Naive thymus-derived CD4-positive, alpha-beta T cell (primary cell): ENCODE measurements around the gene IGLL5. TPM values are rescaled to one million over a fixed set of nuclear protein-coding genes. Genes with fewer than 3 reads are reported as not detected.

ENCODE experiments used
- ATAC-seq: fragments of 150-1000 bp; cut with Tn5 transposase; 2 replicates; pipeline ENCODE4 v1.10.0; 2021; ENCODE audit warnings: mild to moderate bottlenecking, moderate library complexity
- CTCF ChIA-PET: fragments of 350-600 bp; sonication (Branson Sonifier 250); formaldehyde crosslinking; loops from one replicate; lab custom pipeline; 2021; ENCODE audit warnings: antibody characterized with exemption; lab: Charles Lee
- POLR2A ChIA-PET: fragments of 350-600 bp; sonication (Branson Sonifier 250); formaldehyde crosslinking; loops from one replicate; lab custom pipeline; 2021; ENCODE audit warnings: antibody characterized with exemption, inconsistent platforms; lab: Charles Lee
- DNase-seq, 9 donors: peaks; one replicate each; pipeline versions ENCODE4 v3.0.0 to v3.0.0-alpha.2; 2020 to 2022; ENCODE audit warnings: mixed read lengths in 1 of 9
- H3K27ac ChIP-seq: one replicate; pipeline ENCODE4 v1.7.0; 2013; ENCODE audit warnings: mild to moderate bottlenecking, low read depth, low read length, moderate library complexity
- H3K27me3 ChIP-seq, 2 donors: one replicate each; pipeline ENCODE4 v1.7.0; 2013; ENCODE audit warnings: low read length in 2 of 2, mild to moderate bottlenecking in 2 of 2, moderate library complexity in 2 of 2; ENCODE audit not compliant: control insufficient read depth in 2 of 2, insufficient read depth in 2 of 2
- H3K36me3 ChIP-seq, 3 experiments: 1 replicate in 2 of 3; 2 replicates in 1 of 3; pipeline ENCODE4 v1.7.0; 2013; ENCODE audit warnings: low read length in 3 of 3, mild to moderate bottlenecking in 3 of 3, moderate library complexity in 1 of 3; ENCODE audit not compliant: insufficient read depth in 3 of 3, control insufficient read depth in 2 of 3
- H3K4me1 ChIP-seq, 2 donors: one replicate each; pipeline ENCODE4 v1.7.0; 2013; ENCODE audit warnings: low read length in 2 of 2, mild to moderate bottlenecking in 2 of 2, moderate library complexity in 1 of 2; ENCODE audit not compliant: control insufficient read depth in 2 of 2, insufficient read depth in 2 of 2
- H3K4me3 ChIP-seq: 2 replicates; pipeline ENCODE4 v1.7.0; 2013; ENCODE audit warnings: mild to moderate bottlenecking, low read length
- H3K9me3 ChIP-seq, 3 experiments: 1 replicate in 2 of 3; 2 replicates in 1 of 3; pipeline ENCODE4 v1.7.0; 2013; ENCODE audit warnings: low read length in 3 of 3; ENCODE audit not compliant: control insufficient read depth in 2 of 3
- H3K27ac Mint-ChIP-seq, 9 donors: one replicate each; pipeline ENCODE4 v1.8.0; 2020 to 2022; ENCODE audit warnings: mixed read lengths in 9 of 9, mild to moderate bottlenecking in 8 of 9, moderate library complexity in 5 of 9, inconsistent platforms in 2 of 9
- H3K27me3 Mint-ChIP-seq, 5 donors: one replicate each; pipeline ENCODE4 v1.8.0; 2021 to 2022; ENCODE audit warnings: mixed read lengths in 5 of 5, mild to moderate bottlenecking in 1 of 5
- H3K36me3 Mint-ChIP-seq, 5 donors: one replicate each; pipeline ENCODE4 v1.8.0; 2020 to 2022; ENCODE audit warnings: mixed read lengths in 5 of 5, mild to moderate bottlenecking in 3 of 5, inconsistent platforms in 1 of 5
- H3K4me1 Mint-ChIP-seq, 7 donors: one replicate each; pipeline ENCODE4 v1.8.0; 2020 to 2022; ENCODE audit warnings: mixed read lengths in 7 of 7, mild to moderate bottlenecking in 3 of 7, inconsistent platforms in 1 of 7
- H3K4me3 Mint-ChIP-seq, 10 donors: one replicate each; pipeline ENCODE4 v1.8.0; 2020 to 2022; ENCODE audit warnings: mild to moderate bottlenecking in 10 of 10, mixed read lengths in 10 of 10, moderate library complexity in 6 of 10, inconsistent platforms in 2 of 10
- H3K9me3 Mint-ChIP-seq, 11 donors: one replicate each; pipeline ENCODE4 v1.8.0; 2020 to 2022; ENCODE audit warnings: mixed read lengths in 11 of 11, mild to moderate bottlenecking in 4 of 11, inconsistent platforms in 1 of 11, moderate library complexity in 1 of 11
- intact Hi-C, 2 donors: fragments of 100-400 bp; cut with micrococcal nuclease; formaldehyde crosslinking; loops; one replicate each; pipeline ENCODE4 v1.15.1; 2023
- polyA plus RNA-seq, 2 donors: library from polyadenylated mRNA; unstranded; fragments of 300-500 nt; fragmentation: Illumina TruSeq; gene quantifications; one replicate each; pipeline ENCODE4 v1.2.3, GENCODE V29; 2021
- total RNA-seq, 6 experiments: library from RNA in 5 of 6; stranded (reverse) in 5 of 6; gene quantifications; 1 replicate in 5 of 6; 2 replicates in 1 of 6; pipeline ENCODE4 v1.2.3 and lab custom pipeline; 2021 to 2026

IGLL5 gene
- total and polyA plus RNA-seq, 7 experiments from 2014 or later, result 0.53 to 16.0 (median 12.3) TPM; not detected in 4

GRCh38 chr22:22878211-22878570 is 9.4 kb upstream of the IGLL5 start:
- ATAC-seq (no peak), DNase-seq (no peak)
- no peaks in the 10 kb centered on the region for H3K4me1 ChIP-seq
- ChIA-PET POLR2A (interaction anchor here (2.4 kb wide), 1 partner anchor 68 kb away, joined by 17 read pairs; no protein-coding TSS in a partner anchor), CTCF (interaction anchor here (1.0 to 9.4 kb wide), 9 partner anchors 9 to 133 kb away, joined by 3 to 322 read pairs (median 11); no protein-coding TSS in a partner anchor)
- H3K9me3 Mint-ChIP-seq, result peaks cover 0 to 20% (median 8%) of the 10 kb centered on the region in 11 donors
- peaks cover 0 to 48% (median 0%) of the 10 kb centered on the region in 5 donors for H3K27me3 Mint-ChIP-seq
- H3K36me3 ChIP-seq, result no peaks in the 10 kb centered on the region
- peaks cover 0 to 9% (median 0%) of the 10 kb centered on the region in 3 experiments for H3K9me3 ChIP-seq
- intact Hi-C loops, result loop anchor here (5.0 kb wide), 1 partner anchor 79 kb away; no protein-coding TSS in a partner anchor
- peaks cover 0 to 8% (median 0%) of the 10 kb centered on the region in 5 donors for H3K36me3 Mint-ChIP-seq
- H3K27me3 ChIP-seq, result no peaks in the 10 kb centered on the region
- no peak overlapping the region for H3K4me3 ChIP-seq
- no peak overlapping the region for H3K4me3 Mint-ChIP-seq
- no peak overlapping the region for H3K27ac ChIP-seq
- peaks cover 0 to 4% (median 3%) of the 10 kb centered on the region in 7 donors for H3K4me1 Mint-ChIP-seq
- H3K27ac Mint-ChIP-seq, result peak overlapping the region in 1 of 9 donors; percentile 30

- no peaks in the 10 kb centered on the region for H3K36me3 ChIP-seq
- H3K27ac Mint-ChIP-seq, result peak overlapping the region in 1 of 9 donors; percentile 16
- H3K27me3 ChIP-seq, result no peaks in the 10 kb centered on the region
- H3K4me1 Mint-ChIP-seq, result peaks cover 0 to 7% (median 3%) of the 10 kb centered on the region in 7 donors
- H3K9me3 ChIP-seq, result peaks cover 0 to 7% (median 0%) of the 10 kb centered on the region in 3 experiments
- peaks cover 0 to 45% (median 0%) of the 10 kb centered on the region in 5 donors for H3K27me3 Mint-ChIP-seq
- ChIA-PET POLR2A (interaction anchor here (2.4 kb wide), 1 partner anchor 69 kb away, joined by 17 read pairs; no protein-coding TSS in a partner anchor), CTCF (interaction anchor here (0.9 to 9.4 kb wide), 9 partner anchors 10 to 126 kb away, joined by 3 to 322 read pairs (median 8); no protein-coding TSS in a partner anchor)
- ATAC-seq, result no peak
- peaks cover 0 to 12% (median 5%) of the 10 kb centered on the region in 11 donors for H3K9me3 Mint-ChIP-seq
- intact Hi-C loops, result loop anchor here (5.0 kb wide), 1 partner anchor 78 kb away; no protein-coding TSS in a partner anchor
- no peaks in the 10 kb centered on the region for H3K4me1 ChIP-seq
- DNase-seq, result no peak
- no peak overlapping the region for H3K4me3 Mint-ChIP-seq
- peaks cover 0 to 4% (median 0%) of the 10 kb centered on the region in 5 donors for H3K36me3 Mint-ChIP-seq
- H3K27ac ChIP-seq, result no peak overlapping the region
- H3K4me3 ChIP-seq, result no peak overlapping the region
Observed at GRCh38 chr22:22878801-22879674, 8.6 kb upstream of the IGLL5 start.

- intact Hi-C loops, result loop anchor here (5.0 kb wide), 3 partner anchors 78 to 292 kb away; no protein-coding TSS in a partner anchor
- peaks cover 0 to 13% (median 4%) of the 10 kb centered on the region in 7 donors for H3K4me1 Mint-ChIP-seq
- peaks cover 0 to under 1% (median 0%) of the 10 kb centered on the region in 3 experiments for H3K9me3 ChIP-seq
- no peaks in the 10 kb centered on the region for H3K4me1 ChIP-seq
- ATAC-seq (no peak), DNase-seq (no peak)
- no peaks in the 10 kb centered on the region for H3K27me3 ChIP-seq
- no peak overlapping the region for H3K4me3 ChIP-seq
- peaks cover 0 to 45% (median 0%) of the 10 kb centered on the region in 5 donors for H3K27me3 Mint-ChIP-seq
- ChIA-PET POLR2A (interaction anchor here (0.6 to 1.0 kb wide), 2 partner anchors 29 to 126 kb away, joined by 3 read pairs; no protein-coding TSS in a partner anchor), CTCF (interaction anchor here (0.6 to 9.4 kb wide), 8 partner anchors 14 to 196 kb away, joined by 3 to 322 read pairs (median 51); no protein-coding TSS in a partner anchor)
- no peak overlapping the region for H3K4me3 Mint-ChIP-seq
- H3K36me3 Mint-ChIP-seq, result peaks cover 0 to under 1% (median 0%) of the 10 kb centered on the region in 5 donors
- H3K9me3 Mint-ChIP-seq, result peaks cover 0 to 6% (median under 1%) of the 10 kb centered on the region in 11 donors
- H3K36me3 ChIP-seq, result no peaks in the 10 kb centered on the region
- H3K27ac Mint-ChIP-seq, result peak overlapping the region in 2 of 9 donors; percentile 16 to 80
- no peak overlapping the region for H3K27ac ChIP-seq
Observed at GRCh38 chr22:22879675-22880155, 7.9 kb upstream of the IGLL5 start.

- Histone ChIP-seq H3K27ac (no peak overlapping the region), H3K9me3 (no peaks in the 10 kb centered on the region), H3K27me3 (no peaks in the 10 kb centered on the region), H3K4me1 (no peaks in the 10 kb centered on the region), H3K36me3 (no peaks in the 10 kb centered on the region), H3K4me3 (no peak overlapping the region)
- Mint-ChIP-seq H3K4me1 (peaks cover 0 to 13% (median 4%) of the 10 kb centered on the region in 7 donors), H3K36me3 (no peaks in the 10 kb centered on the region), H3K4me3 (no peak overlapping the region), H3K27me3 (peaks cover 0 to 45% (median 0%) of the 10 kb centered on the region in 5 donors), H3K9me3 (peaks cover 0 to 4% (median 0%) of the 10 kb centered on the region in 11 donors), H3K27ac (no peak overlapping the region)
- ChIA-PET CTCF (interaction anchor here (0.6 to 9.4 kb wide), 11 partner anchors 28 to 197 kb away, joined by 3 to 322 read pairs (median 45); no protein-coding TSS in a partner anchor), POLR2A (interaction anchor here (1.0 to 1.6 kb wide), 2 partner anchors 74 to 127 kb away, joined by 3 to 4 read pairs; no protein-coding TSS in a partner anchor)
- intact Hi-C loops, result loop anchor here (5.0 kb wide), 2 partner anchors 168 to 293 kb away; no protein-coding TSS in a partner anchor
- ATAC-seq (no peak), DNase-seq (no peak)
Observed at GRCh38 chr22:22880645-22881044, 7.0 kb upstream of the IGLL5 start.

- H3K27ac Mint-ChIP-seq, result peak overlapping the region in 1 of 9 donors; percentile 2
- no peak overlapping the region for H3K4me3 Mint-ChIP-seq
- ChIA-PET CTCF (interaction anchor here (0.8 to 9.4 kb wide), 10 partner anchors 29 to 136 kb away, joined by 3 to 322 read pairs (median 50); no protein-coding TSS in a partner anchor), POLR2A (interaction anchor here (1.6 kb wide), 1 partner anchor 74 kb away, joined by 4 read pairs; no protein-coding TSS in a partner anchor)
- DNase-seq, result peak in 4 of 9 donors; percentile 9 to 19 (median 14)
- H3K9me3 ChIP-seq, result no peaks in the 10 kb centered on the region
- H3K4me1 Mint-ChIP-seq, result peaks cover 0 to 13% (median 0%) of the 10 kb centered on the region in 7 donors
- ATAC-seq, result no peak
- H3K9me3 Mint-ChIP-seq, result no peaks in the 10 kb centered on the region
- H3K4me3 ChIP-seq, result no peak overlapping the region
- intact Hi-C loops, result loop anchor here (5.0 kb wide), 2 partner anchors 169 to 294 kb away; no protein-coding TSS in a partner anchor
- H3K36me3 Mint-ChIP-seq, result no peaks in the 10 kb centered on the region
- no peaks in the 10 kb centered on the region for H3K4me1 ChIP-seq
- H3K36me3 ChIP-seq, result no peaks in the 10 kb centered on the region
- no peaks in the 10 kb centered on the region for H3K27me3 ChIP-seq
- H3K27ac ChIP-seq, result no peak overlapping the region
- H3K27me3 Mint-ChIP-seq, result peaks cover 0 to 45% (median 0%) of the 10 kb centered on the region in 5 donors
Observed at GRCh38 chr22:22881116-22882000, 6.3 kb upstream of the IGLL5 start.
